ENCODE data around the gene MON1B. TPM values are rescaled to one million over a fixed set of nuclear protein-coding genes. Genes with fewer than 3 reads are reported as not detected.

Gene MON1B
- total RNA-seq, 1 experiment from 2014 or later, result 48.0 TPM

GRCh38 chr16:77172951-77173350 lies 18.0 kb upstream of the MON1B start:
- Mint-ChIP-seq H3K27me3 (ENCODE audit: low read depth) (no peaks in the 10 kb centered on the region; the same call in 1 of the 2 replicates), H3K27ac (no peak overlapping the region), H3K4me1 (no peaks in the 10 kb centered on the region), H3K36me3 (ENCODE audit: insufficient read depth in 1 of 3, low read depth in 3 of 3) (no peaks in the 10 kb centered on the region), H3K4me3 (no peak overlapping the region), H3K9me3 (no peaks in the 10 kb centered on the region)
- no peak overlapping the region for H4K8ac ChIP-seq (replicated peaks; ENCODE audit: insufficient read length, low read depth, low read length)
- no peaks in the 10 kb centered on the region for H3K4me1 ChIP-seq (ENCODE audit: insufficient read depth, low read length)
- TF ChIP-seq, protein P1, sequence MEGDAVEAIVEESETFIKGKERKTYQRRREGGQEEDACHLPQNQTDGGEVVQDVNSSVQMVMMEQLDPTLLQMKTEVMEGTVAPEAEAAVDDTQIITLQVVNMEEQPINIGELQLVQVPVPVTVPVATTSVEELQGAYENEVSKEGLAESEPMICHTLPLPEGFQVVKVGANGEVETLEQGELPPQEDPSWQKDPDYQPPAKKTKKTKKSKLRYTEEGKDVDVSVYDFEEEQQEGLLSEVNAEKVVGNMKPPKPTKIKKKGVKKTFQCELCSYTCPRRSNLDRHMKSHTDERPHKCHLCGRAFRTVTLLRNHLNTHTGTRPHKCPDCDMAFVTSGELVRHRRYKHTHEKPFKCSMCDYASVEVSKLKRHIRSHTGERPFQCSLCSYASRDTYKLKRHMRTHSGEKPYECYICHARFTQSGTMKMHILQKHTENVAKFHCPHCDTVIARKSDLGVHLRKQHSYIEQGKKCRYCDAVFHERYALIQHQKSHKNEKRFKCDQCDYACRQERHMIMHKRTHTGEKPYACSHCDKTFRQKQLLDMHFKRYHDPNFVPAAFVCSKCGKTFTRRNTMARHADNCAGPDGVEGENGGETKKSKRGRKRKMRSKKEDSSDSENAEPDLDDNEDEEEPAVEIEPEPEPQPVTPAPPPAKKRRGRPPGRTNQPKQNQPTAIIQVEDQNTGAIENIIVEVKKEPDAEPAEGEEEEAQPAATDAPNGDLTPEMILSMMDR (conservative IDR thresholded peaks at IDR 0.05), result no peak
- H2BK20ac ChIP-seq (ENCODE audit: low read depth, low read length, poor library complexity, severe bottlenecking), result no peak overlapping the region
- H2BK5ac ChIP-seq (ENCODE audit: insufficient read length, low read length), result no peak overlapping the region
- H3T11ph ChIP-seq (ENCODE audit: low read length), result no peak overlapping the region
- H2AFZ ChIP-seq (ENCODE audit: low read length), result no peak overlapping the region
- H3K14ac ChIP-seq (ENCODE audit: insufficient read depth, low read length), result no peak overlapping the region
- no peak overlapping the region for H3K4me2 ChIP-seq (ENCODE audit: insufficient read depth, insufficient read length, low read length)
- H2BK12ac ChIP-seq (ENCODE audit: insufficient read length, low read depth, low read length), result no peak overlapping the region
- H3K79me1 ChIP-seq (ENCODE audit: insufficient read depth, low read depth, low read length, poor library complexity, severe bottlenecking), result no peaks in the 10 kb centered on the region
- H2AK5ac ChIP-seq (ENCODE audit: insufficient read length, low read length), result no peak overlapping the region
- H3K23me2 ChIP-seq (ENCODE audit: insufficient read length, low read depth, low read length, poor library complexity, severe bottlenecking), result no peaks in the 10 kb centered on the region
- H3K18ac ChIP-seq (ENCODE audit: insufficient read length, low read depth, low read length), result no peak overlapping the region
- no peak for DNase-seq
- H2BK15ac ChIP-seq (ENCODE audit: low read depth, low read length), result no peak overlapping the region
- H3K27me3 ChIP-seq (ENCODE audit: insufficient read depth, low read length), result no peaks in the 10 kb centered on the region
- no peak overlapping the region for H3K9ac ChIP-seq (ENCODE audit: extremely low read depth, insufficient read length, low read length)
- no peak overlapping the region for H3K56ac ChIP-seq (ENCODE audit: insufficient read length, low read depth, low read length)
- H3K27ac ChIP-seq (ENCODE audit: insufficient read length, low read depth, low read length), result no peak overlapping the region
- H2BK120ac ChIP-seq (ENCODE audit: low read depth, low read length, poor library complexity, severe bottlenecking), result no peak overlapping the region
- H4K20me1 ChIP-seq (ENCODE audit: control insufficient read depth, insufficient read depth, insufficient read length), result no peaks in the 10 kb centered on the region
- no peak overlapping the region for H4K91ac ChIP-seq (ENCODE audit: insufficient read length, low read depth, low read length)
- H3K23ac ChIP-seq (ENCODE audit: insufficient read length, low read depth, low read length), result no peak overlapping the region
- H3K4ac ChIP-seq (ENCODE audit: low read depth, low read length), result no peak overlapping the region
- H4K5ac ChIP-seq (ENCODE audit: insufficient read length, low read depth, low read length), result no peak overlapping the region
- H3K79me2 ChIP-seq (ENCODE audit: insufficient read depth, low read length), result no peaks in the 10 kb centered on the region
- no peaks in the 10 kb centered on the region for H3K9me3 ChIP-seq (ENCODE audit: control insufficient read depth, low read depth, low read length)

Measured in H9 (cell line).